HepG2 (cell line): Measurements from ENCODE around the gene GNA14. TPM values are rescaled to one million over a fixed set of nuclear protein-coding genes. Genes with fewer than 3 reads are reported as not detected.

Source experiments
- ATAC-seq: fragments of 200-7000 bp; cut with Tn5 transposase; 3 replicates; pipeline ENCODE4 v1.9.1; 2020; ENCODE audit warnings: mild to moderate bottlenecking, moderate library complexity
- BruUV-seq: library from RNA; stranded (reverse); fragments of 400-500 nt; replicated peaks from 2 replicates; lab custom pipeline; 2021; lab: Mats Ljungman, UMichigan
- CTCF ChIA-PET: fragments of 300-600 bp; formaldehyde crosslinking; extraction: SDS; loops from one replicate; lab custom pipeline; 2021; ENCODE audit warnings: low total read pairs, inconsistent platforms, low intra/inter-chr PET ratio; lab: Yijun Ruan, JAX
- POLR2A ChIA-PET: fragments of 350-600 bp; sonication (Branson Sonifier 250); formaldehyde crosslinking; loops from one replicate; lab custom pipeline; 2020; ENCODE audit warnings: antibody characterized with exemption, inconsistent platforms; lab: Yijun Ruan, JAX
- DNase-seq: peaks from one replicate; pipeline ENCODE4 v3.0.0-alpha.2; 2015; ENCODE audit warnings: low spot score
- FAIRE-seq: peaks from 3 replicates; lab custom pipeline; 2011; peaks lifted over from hg19 to GRCh38; lab: Jason Lieb, UNC
- H2AFZ ChIP-seq: one replicate; pipeline ENCODE4 v1.6.1; 2011; ENCODE audit warnings: low read length, inconsistent platforms
- H3K27ac ChIP-seq: fragments of 300-600 bp; 3 replicates; pipeline ENCODE4 v1.8.0; 2011; ENCODE audit warnings: mixed run types, mild to moderate bottlenecking, mixed read lengths, low read length, inconsistent platforms; ENCODE audit not compliant: insufficient read depth; ENCODE audit errors: extremely low read length
- H3K27me3 ChIP-seq, 2 experiments: fragments of 200-600 bp in 1 of 2; 2 replicates in 1 of 2; 3 replicates in 1 of 2; pipeline versions ENCODE4 v1.6.0 to v1.8.0; 2011; ENCODE audit warnings: low read length in 2 of 2, mild to moderate bottlenecking in 2 of 2, moderate library complexity in 2 of 2, inconsistent platforms in 1 of 2; ENCODE audit not compliant: insufficient read depth in 2 of 2, control insufficient read depth in 1 of 2
- H3K36me3 ChIP-seq, 2 experiments: fragments of 200-600 bp in 1 of 2; replicated peaks in 1 of 2; 2 replicates in 1 of 2; 3 replicates in 1 of 2; pipeline versions ENCODE4 v1.5.1 to v1.8.0; 2011; ENCODE audit warnings: low read length in 2 of 2, inconsistent platforms in 1 of 2; ENCODE audit not compliant: insufficient read depth in 2 of 2, control insufficient read depth in 1 of 2
- H3K4me1 ChIP-seq: 2 replicates; pipeline ENCODE4 v1.5.1; 2012; ENCODE audit warnings: low read length, inconsistent platforms; ENCODE audit not compliant: insufficient read depth
- H3K4me2 ChIP-seq: 2 replicates; pipeline ENCODE4 v1.6.0; 2011; ENCODE audit warnings: low read depth, low read length, inconsistent platforms
- H3K4me3 ChIP-seq, 3 experiments: fragments of 200-600 bp in 1 of 3; sonication (generic), shearing (Covaris generic) in 1 of 3; replicated peaks in 1 of 3; 2 replicates each; pipeline ENCODE4 v1.5.1; 2011 to 2016; ENCODE audit warnings: low read length in 3 of 3, inconsistent platforms in 2 of 3, low read depth in 2 of 3, mild to moderate bottlenecking in 2 of 3, control low read depth in 1 of 3, mixed read lengths in 1 of 3; ENCODE audit not compliant: insufficient read depth in 1 of 3
- H3K79me2 ChIP-seq: one replicate; pipeline ENCODE4 v1.6.1; 2011; ENCODE audit warnings: low read length, inconsistent platforms; ENCODE audit not compliant: insufficient read depth
- H3K9ac ChIP-seq: 2 replicates; pipeline ENCODE4 v1.6.0; 2011; ENCODE audit warnings: mild to moderate bottlenecking, low read depth, low read length, inconsistent platforms; ENCODE audit not compliant: insufficient read depth
- H3K9me3 ChIP-seq: 2 replicates; pipeline ENCODE4 v1.5.1; 2012; ENCODE audit warnings: mild to moderate bottlenecking, low read length
- H4K20me1 ChIP-seq: 2 replicates; pipeline ENCODE4 v1.6.0; 2011; ENCODE audit warnings: inconsistent platforms, mild to moderate bottlenecking, low read length, moderate library complexity; ENCODE audit not compliant: insufficient read depth
- CEBPB ChIP-seq: IDR thresholded peaks from 2 replicates; pipeline ENCODE4 v1.6.1; 2011; ENCODE audit warnings: low read depth, low read length, improper control_type of control experiment, borderline replicate concordance
- FIP1L1 ChIP-seq: fragments of 200-400 bp; formaldehyde crosslinking; IDR thresholded peaks from 2 replicates; pipeline ENCODE4 v1.6.1; 2018; ENCODE audit warnings: low read depth, mild to moderate bottlenecking, low read length, moderate library complexity, borderline replicate concordance; ENCODE audit not compliant: insufficient read depth
- MEF2D ChIP-seq: sonication (generic); formaldehyde crosslinking; IDR thresholded peaks from 2 replicates; pipeline ENCODE4 v1.5.1; 2020; ENCODE audit warnings: mild to moderate bottlenecking, missing genetic modification reagents
- NR2F6 ChIP-seq, 2 experiments: IDR thresholded peaks; 2 replicates each; pipeline ENCODE4 v1.6.1; 2016; ENCODE audit warnings: antibody characterized with exemption in 1 of 2, mild to moderate bottlenecking in 1 of 2
- SOX13 ChIP-seq, 3 experiments: fragments of 450-650 bp in 1 of 3; sonication (generic) in 1 of 3; formaldehyde crosslinking in 1 of 3; IDR thresholded peaks in 2 of 3; conservative IDR thresholded peaks in 1 of 3; 2 replicates each; pipeline versions ENCODE4 v1.5.0 to v1.6.1; 2016 to 2020; ENCODE audit warnings: antibody characterized with exemption in 1 of 3, mild to moderate bottlenecking in 1 of 3, missing compliant biosample characterization in 1 of 3, missing genetic modification reagents in 1 of 3, moderate library complexity in 1 of 3
- SOX5 ChIP-seq: IDR thresholded peaks from 2 replicates; pipeline ENCODE4 v1.6.1; 2016; ENCODE audit warnings: borderline replicate concordance
- ZSCAN21 ChIP-seq: sonication (generic); formaldehyde crosslinking; IDR thresholded peaks from 2 replicates; pipeline ENCODE4 v1.8.0; 2022; ENCODE audit warnings: mild to moderate bottlenecking, missing genetic modification reagents, moderate library complexity, borderline replicate concordance
- WGBS: methylation state at CpG from one replicate; pipeline ENCODE4 v1.1.6; 2017; ENCODE audit warnings: low lambda C conversion rate; 5-methylcytosine and 5-hydroxymethylcytosine counted together
- in situ Hi-C: cut with HindIII; loops from 2 replicates; pipeline ENCODE4 v1.10.0; 2017; ENCODE audit warnings: low pct_unique_long_range_greater_than_20kb; ENCODE audit not compliant: extremely low pct_ligation_motif_present
- intact Hi-C: fragments of 100-400 bp; cut with micrococcal nuclease; formaldehyde crosslinking; loops from one replicate; pipeline ENCODE4 v1.10.0; 2022; ENCODE audit not compliant: unreplicated experiment
- polyA plus RNA-seq, 8 experiments: library from polyadenylated mRNA; depleted of rRNA in 3 of 8; stranded (reverse) in 7 of 8; unstranded in 1 of 8; fragments of >200 nt; fragmentation: Illumina TruSeq in 4 of 8; extraction: Trizol in 4 of 8; gene quantifications; 2 replicates each; pipeline versions ENCODE4 v1.2.1 to v1.2.3, GENCODE V29; 2011 to 2016; ENCODE audit warnings: low read depth in 4 of 8, missing spikeins in 1 of 8, mixed read lengths in 1 of 8; ENCODE audit not compliant: insufficient read depth in 1 of 8
- total RNA-seq, 5 experiments: library from RNA; depleted of rRNA; stranded (reverse); fragments of >200 nt; fragmentation: Illumina TruSeq; extraction: Trizol; gene quantifications; 2 replicates each; pipeline ENCODE4 v1.2.3, GENCODE V29; 2016; ENCODE audit warnings: low read depth in 1 of 5

GNA14 gene
- total and polyA plus RNA-seq, 2 of the 13 experiments (the other 11 are each of a cell fraction or from before 2014, with no cell fraction given) = not detected

GRCh38 chr9:77427256-77427927, 220.7 kb downstream of the GNA14 start:
- 15% methylated on average over 5 of the region's 7 CpGs for WGBS
- Histone ChIP-seq H3K9me3 (no peaks in the 10 kb centered on the region), H3K4me3 (no peak overlapping the region), H3K9ac (no peak overlapping the region), H3K4me1 (peaks cover 4% of the 10 kb centered on the region; the same call in 1 of the 2 replicates), H4K20me1 (no peaks in the 10 kb centered on the region), H2AFZ (no peak overlapping the region), H3K36me3 (no peaks in the 10 kb centered on the region), H3K4me2 (no peak overlapping the region), H3K27ac (no peak overlapping the region), H3K27me3 (no peaks in the 10 kb centered on the region; a peak in 2 of 5 replicates), H3K79me2 (no peaks in the 10 kb centered on the region)
- ATAC-seq (peak; percentile 25; the same call in 1 of the 3 replicates), DNase-seq (no peak), FAIRE-seq (no peak)
- BruUV-seq = no TSS peak
- in situ Hi-C loops (no loop called here), intact Hi-C loops (no loop called here)
- ChIA-PET POLR2A (no interaction called here), CTCF (no interaction called here)
- TF ChIP-seq CEBPB (peak; percentile 13; the same call in 1 of the 2 replicates), SOX13 (IDR thresholded peaks at IDR 0.05) (no peak), SOX13 (CRISPR knock-in tag; conservative IDR thresholded peaks at IDR 0.05 in 1 of 2, IDR thresholded peaks at IDR 0.05 in 1 of 2) (0 out of 4 replicates have a peak, but pooled peaks of 1 of the 2 experiments have one; percentile 33), FIP1L1 (no peak), SOX5 (peak; percentile 44; the same call in 1 of the 2 replicates), ZSCAN21 (no peak), NR2F6 (IDR thresholded peaks at IDR 0.05) (peak; percentile 46), NR2F6 (CRISPR knock-in tag; IDR thresholded peaks at IDR 0.05) (no peak)

- TF ChIP-seq MEF2D (CRISPR knock-in tag) = no peak
- no peak for ATAC-seq
- 55% methylated on average over 3 of the region's 3 CpGs for WGBS
- Histone ChIP-seq H3K9ac (no peak overlapping the region), H3K36me3 (no peaks in the 10 kb centered on the region), H3K4me2 (no peak overlapping the region), H4K20me1 (no peaks in the 10 kb centered on the region), H3K27me3 (no peaks in the 10 kb centered on the region; a peak in 1 of 5 replicates), H3K4me1 (no peaks in the 10 kb centered on the region), H3K27ac (no peak overlapping the region), H3K79me2 (no peaks in the 10 kb centered on the region), H3K4me3 (no peak overlapping the region), H3K9me3 (no peaks in the 10 kb centered on the region), H2AFZ (no peak overlapping the region)
- no TSS peak for BruUV-seq
- in situ Hi-C loops = no loop called here
- ChIA-PET CTCF (no interaction called here), POLR2A (no interaction called here)
- intact Hi-C loops = no loop called here
- DNase-seq = no peak
- no peak for FAIRE-seq
These were observed 221.4 kb downstream of the GNA14 start for GRCh38 chr9:77426712-77427111.
